K562 treated with DMSO at 1 percent for 4 hours (cell line): Measurements from ENCODE around the gene IFIT2. TPM values are rescaled to one million over a fixed set of nuclear protein-coding genes. Genes with fewer than 3 reads are reported as not detected.

Experiments
- total RNA-seq: library from RNA; unstranded; fragments of 300-600 nt; gene quantifications from 2 replicates; pipeline ENCODE4 v1.2.3, GENCODE V29; 2022; ENCODE audit not compliant: insufficient read depth

The IFIT2 gene, protein sequence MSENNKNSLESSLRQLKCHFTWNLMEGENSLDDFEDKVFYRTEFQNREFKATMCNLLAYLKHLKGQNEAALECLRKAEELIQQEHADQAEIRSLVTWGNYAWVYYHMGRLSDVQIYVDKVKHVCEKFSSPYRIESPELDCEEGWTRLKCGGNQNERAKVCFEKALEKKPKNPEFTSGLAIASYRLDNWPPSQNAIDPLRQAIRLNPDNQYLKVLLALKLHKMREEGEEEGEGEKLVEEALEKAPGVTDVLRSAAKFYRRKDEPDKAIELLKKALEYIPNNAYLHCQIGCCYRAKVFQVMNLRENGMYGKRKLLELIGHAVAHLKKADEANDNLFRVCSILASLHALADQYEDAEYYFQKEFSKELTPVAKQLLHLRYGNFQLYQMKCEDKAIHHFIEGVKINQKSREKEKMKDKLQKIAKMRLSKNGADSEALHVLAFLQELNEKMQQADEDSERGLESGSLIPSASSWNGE
- 0.51 TPM in 1 of 2 replicates, not detected in the other for total RNA-seq

DNA sequence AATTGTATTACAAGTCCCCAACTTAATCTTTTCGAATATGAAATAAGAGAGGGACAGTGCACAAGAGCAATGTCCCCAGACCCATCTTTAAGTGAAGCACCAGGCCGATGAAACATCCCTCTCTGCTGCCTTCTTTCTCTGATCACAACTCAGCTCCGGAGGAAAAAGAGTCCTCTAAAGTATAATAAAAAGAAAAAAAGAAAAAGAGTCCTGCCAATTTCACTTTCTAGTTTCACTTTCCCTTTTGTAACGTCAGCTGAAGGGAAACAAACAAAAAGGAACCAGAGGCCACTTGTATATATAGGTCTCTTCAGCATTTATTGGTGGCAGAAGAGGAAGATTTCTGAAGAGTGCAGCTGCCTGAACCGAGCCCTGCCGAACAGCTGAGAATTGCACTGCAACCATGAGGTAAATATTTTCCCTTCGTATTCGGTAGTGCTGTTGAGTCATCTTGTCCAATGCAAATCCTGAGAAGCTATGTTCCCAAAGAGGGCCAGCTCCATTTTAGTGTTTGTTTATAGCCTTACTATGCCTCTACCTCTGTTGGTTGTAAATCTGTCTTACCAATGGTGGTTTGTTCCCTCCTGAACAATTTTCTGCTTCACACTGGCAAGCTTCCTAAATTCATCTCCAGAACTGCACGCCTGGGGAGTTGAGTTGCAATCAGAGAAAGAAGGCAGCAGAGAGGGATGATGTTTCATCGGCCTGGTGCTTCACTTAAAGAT, at the start of gene IFIT2:
Gene IFIT2, plus strand, starts transcription at position 326 of the 725 bp plus-strand sequence. Its CDS starts 78 bp downstream, at position 404.

DNA sequence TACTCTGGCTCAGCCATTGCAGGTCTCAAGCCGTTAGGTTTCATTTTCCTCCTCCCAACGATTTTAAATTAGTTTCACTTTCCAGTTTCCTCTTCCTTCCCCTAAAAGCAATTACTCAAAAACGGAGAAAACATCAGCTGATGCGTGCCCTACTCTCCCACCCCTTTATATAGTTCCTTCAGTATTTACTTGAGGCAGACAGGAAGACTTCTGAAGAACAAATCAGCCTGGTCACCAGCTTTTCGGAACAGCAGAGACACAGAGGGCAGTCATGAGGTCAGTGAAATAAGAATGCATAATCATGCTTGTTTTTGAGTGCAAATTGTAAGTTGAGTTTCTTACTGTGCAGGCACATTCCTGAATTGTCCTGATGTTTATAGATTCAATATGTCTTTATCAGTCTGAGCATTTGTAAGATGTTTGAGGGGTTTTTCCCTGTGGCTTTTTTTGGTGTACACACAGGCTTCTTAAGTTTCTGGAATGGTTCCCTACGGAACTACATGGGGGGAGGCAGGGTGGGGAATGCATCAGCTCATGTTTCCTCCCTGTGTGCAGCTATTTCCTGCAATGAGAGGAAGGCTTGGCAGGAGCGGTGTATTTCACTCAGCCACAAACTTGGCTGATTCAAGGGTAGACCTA, 26.1 kb downstream of the IFIT2 start, which contains the start of gene IFIT3:
Gene IFIT3, plus strand, starts transcription at position 195 of the 639 bp plus-strand sequence. Its CDS starts 77 bp downstream, at position 272.

Other genes with a start within 250 kb of the IFIT2 start
- gene CH25H, start 94.7 kb upstream of the IFIT2 start, total RNA-seq: not detected in 2 replicates
- not detected in 2 replicates for gene LIPA, start 50.3 kb upstream of the IFIT2 start, total RNA-seq
- gene IFIT3, start 26.0 kb downstream of the IFIT2 start, total RNA-seq: 2.0 and 2.9 TPM in 2 replicates
- gene IFIT1B, start 76.0 kb downstream of the IFIT2 start, total RNA-seq: not detected in 2 replicates
- 0.34 TPM in 1 of 2 replicates, not detected in the other for gene IFIT1, start 90.6 kb downstream of the IFIT2 start, total RNA-seq
- not detected in 2 replicates for gene IFIT5, start 112.5 kb downstream of the IFIT2 start, total RNA-seq
- not detected in 2 replicates for gene SLC16A12, start 233.5 kb downstream of the IFIT2 start, total RNA-seq